ENCODE results near the gene LECT2. TPM values are rescaled to one million over a fixed set of nuclear protein-coding genes. Genes with fewer than 3 reads are reported as not detected.

The LECT2 gene
- total and polyA plus RNA-seq, 2 donors from 2014 or later = not detected

- no peak for DNase-seq
- no peak for FAIRE-seq
- Histone ChIP-seq H3K9ac (ENCODE audit: low read length in 3 of 3) (no peak overlapping the region), H3K36me3 (ENCODE audit: control insufficient read depth in 2 of 3, insufficient read depth in 3 of 3, low read length in 3 of 3) (no peaks in the 10 kb centered on the region), H3K27me3 (ENCODE audit: control insufficient read depth, insufficient read depth, low read length) (no peaks in the 10 kb centered on the region), H3K27ac (ENCODE audit: low read depth in 2 of 2, low read length in 2 of 2) (no peak overlapping the region), H3K4me1 (ENCODE audit: control insufficient read depth in 2 of 3, insufficient read depth in 2 of 3, low read depth in 1 of 3, low read length in 3 of 3) (no peaks in the 10 kb centered on the region), H3K4me3 (ENCODE audit: low read length in 3 of 3) (no peak overlapping the region), H3K9me3 (ENCODE audit: control insufficient read depth in 2 of 3, insufficient read depth in 1 of 3, low read length in 3 of 3) (no peaks in the 10 kb centered on the region)
- no peak for TF ChIP-seq CTCF (IDR thresholded peaks at IDR 0.05; ENCODE audit: borderline replicate concordance, extremely low read depth, insufficient read depth)
- intact Hi-C loops (cut with DNase I) = loop anchor here (10.0 kb wide), 1 partner anchor 114 kb away; no protein-coding TSS in a partner anchor
Observed at GRCh38 chr5:135951257-135951656, 3.5 kb downstream of the LECT2 start.

GRCh38 chr5:135950611-135951010 lies 4.2 kb downstream of the LECT2 start:
- Histone ChIP-seq H3K9ac (ENCODE audit: low read length in 3 of 3) (no peak overlapping the region), H3K27me3 (ENCODE audit: control insufficient read depth, insufficient read depth, low read length) (no peaks in the 10 kb centered on the region), H3K4me1 (ENCODE audit: control insufficient read depth in 2 of 3, insufficient read depth in 2 of 3, low read depth in 1 of 3, low read length in 3 of 3) (no peaks in the 10 kb centered on the region), H3K9me3 (ENCODE audit: control insufficient read depth in 2 of 3, insufficient read depth in 1 of 3, low read length in 3 of 3) (no peaks in the 10 kb centered on the region), H3K27ac (ENCODE audit: low read depth in 2 of 2, low read length in 2 of 2) (no peak overlapping the region), H3K36me3 (ENCODE audit: control insufficient read depth in 2 of 3, insufficient read depth in 3 of 3, low read length in 3 of 3) (no peaks in the 10 kb centered on the region), H3K4me3 (ENCODE audit: low read length in 3 of 3) (no peak overlapping the region)
- intact Hi-C loops (cut with DNase I) = loop anchor here (10.0 kb wide), 1 partner anchor 114 kb away; no protein-coding TSS in a partner anchor
- DNase-seq (no peak), FAIRE-seq (no peak)
- no peak for TF ChIP-seq CTCF (IDR thresholded peaks at IDR 0.05; ENCODE audit: borderline replicate concordance, extremely low read depth, insufficient read depth)

GRCh38 chr5:135944967-135945560 lies 9.7 kb downstream of the LECT2 start:
- Histone ChIP-seq H3K27me3 (ENCODE audit: control insufficient read depth, insufficient read depth, low read length) (no peaks in the 10 kb centered on the region), H3K4me3 (ENCODE audit: low read length in 3 of 3) (no peak overlapping the region), H3K27ac (ENCODE audit: low read depth in 2 of 2, low read length in 2 of 2) (no peak overlapping the region), H3K4me1 (ENCODE audit: control insufficient read depth in 2 of 3, insufficient read depth in 2 of 3, low read depth in 1 of 3, low read length in 3 of 3) (no peaks in the 10 kb centered on the region), H3K9ac (ENCODE audit: low read length in 3 of 3) (no peak overlapping the region), H3K9me3 (ENCODE audit: control insufficient read depth in 2 of 3, insufficient read depth in 1 of 3, low read length in 3 of 3) (no peaks in the 10 kb centered on the region), H3K36me3 (ENCODE audit: control insufficient read depth in 2 of 3, insufficient read depth in 3 of 3, low read length in 3 of 3) (no peaks in the 10 kb centered on the region)
- intact Hi-C loops (cut with DNase I) = no loop called here
- peak; percentile 83 for TF ChIP-seq CTCF (IDR thresholded peaks at IDR 0.05; ENCODE audit: borderline replicate concordance, extremely low read depth, insufficient read depth)
- DNase-seq = peak in 4 of 5 donors; percentile 40 to 90 (median 68)
- FAIRE-seq = peak; percentile 89

- intact Hi-C loops (cut with DNase I) = no loop called here
- H3K27ac ChIP-seq (ENCODE audit: low read depth in 2 of 2, low read length in 2 of 2) = no peak overlapping the region
- H3K4me1 ChIP-seq (ENCODE audit: control insufficient read depth in 2 of 3, insufficient read depth in 2 of 3, low read depth in 1 of 3, low read length in 3 of 3) = no peaks in the 10 kb centered on the region
- no peak overlapping the region for H3K4me3 ChIP-seq (ENCODE audit: low read length in 3 of 3)
- FAIRE-seq = no peak
- TF ChIP-seq CTCF (IDR thresholded peaks at IDR 0.05; ENCODE audit: borderline replicate concordance, extremely low read depth, insufficient read depth) = no peak
- H3K36me3 ChIP-seq (ENCODE audit: control insufficient read depth in 2 of 3, insufficient read depth in 3 of 3, low read length in 3 of 3) = no peaks in the 10 kb centered on the region
- no peaks in the 10 kb centered on the region for H3K9me3 ChIP-seq (ENCODE audit: control insufficient read depth in 2 of 3, insufficient read depth in 1 of 3, low read length in 3 of 3)
- H3K27me3 ChIP-seq (ENCODE audit: control insufficient read depth, insufficient read depth, low read length) = no peaks in the 10 kb centered on the region
- no peak for DNase-seq
- H3K9ac ChIP-seq (ENCODE audit: low read length in 3 of 3) = no peak overlapping the region
Observed at GRCh38 chr5:135944564-135944963, 10.2 kb downstream of the LECT2 start.

All from kidney (tissue), 14 donors.